DOHH2 (cell line): ENCODE results near the gene ITPK1.

ENCODE experiments used
- CTCF ChIP-seq: fragments of 200-600 bp; sonication (generic); IDR thresholded peaks from one replicate; pipeline ENCODE4 v1.5.1; 2014; ENCODE audit warnings: antibody characterized with exemption, mild to moderate bottlenecking, low read depth, low read length; ENCODE audit not compliant: poor library complexity, severe bottlenecking
- EZH2phosphoT487 ChIP-seq: fragments of 200-600 bp; sonication (generic); IDR thresholded peaks from 2 replicates; pipeline ENCODE4 v1.6.1; 2017; ENCODE audit warnings: borderline replicate concordance, mild to moderate bottlenecking, antibody characterized with exemption, low read length, moderate library complexity, mixed read lengths

- no peak for TF ChIP-seq CTCF
- no peak for TF ChIP-seq EZH2phosphoT487
Measured at GRCh38 chr14:92938890-92939671, 176.6 kb downstream of the ITPK1 start.
